DOHH2 (cell line): Measurements from ENCODE around the gene VILL.

Experiments
- H3F3A ChIP-seq: fragments of 200-600 bp; sonication (generic), shearing (Covaris generic); 2 replicates; pipeline ENCODE4 v1.6.0; 2016; ENCODE audit warnings: antibody characterized with exemption, mild to moderate bottlenecking; ENCODE audit not compliant: control insufficient read depth, insufficient read depth
- H3K27ac ChIP-seq: fragments of 200-600 bp; sonication (generic); 2 replicates; pipeline ENCODE4 v1.5.1; 2014; ENCODE audit warnings: low read depth, mild to moderate bottlenecking, low read length, moderate library complexity
- H3K27me3 ChIP-seq: fragments of 200-600 bp; sonication (generic); 2 replicates; pipeline ENCODE4 v1.6.1; 2014; ENCODE audit warnings: mild to moderate bottlenecking, low read length, mixed read lengths; ENCODE audit not compliant: control insufficient read depth
- H3K36me3 ChIP-seq: fragments of 200-600 bp; sonication (generic); 2 replicates; pipeline ENCODE4 v1.6.1; 2014; ENCODE audit warnings: mild to moderate bottlenecking, low read length, moderate library complexity, mixed read lengths; ENCODE audit not compliant: control insufficient read depth
- H3K4me1 ChIP-seq: fragments of 200-600 bp; sonication (generic); 2 replicates; pipeline ENCODE4 v1.6.1; 2014; ENCODE audit warnings: mild to moderate bottlenecking, low read length, mixed read lengths; ENCODE audit not compliant: control insufficient read depth
- H3K4me2 ChIP-seq: fragments of 200-600 bp; sonication (generic); 2 replicates; pipeline ENCODE4 v1.6.0; 2014; ENCODE audit warnings: mild to moderate bottlenecking, low read length, moderate library complexity
- H3K4me3 ChIP-seq: fragments of 200-600 bp; sonication (generic); 2 replicates; pipeline ENCODE4 v1.5.1; 2014; ENCODE audit warnings: mild to moderate bottlenecking, low read length, mixed read lengths
- H3K79me2 ChIP-seq: fragments of 200-600 bp; sonication (generic); 2 replicates; pipeline ENCODE4 v1.6.1; 2014; ENCODE audit warnings: mild to moderate bottlenecking, low read length, mixed read lengths; ENCODE audit not compliant: control insufficient read depth
- H3K9me2 ChIP-seq: fragments of 200-600 bp; sonication (generic); replicated peaks from 2 replicates; pipeline ENCODE4 v1.6.1; 2014; ENCODE audit warnings: mild to moderate bottlenecking, low read length, mixed read lengths; ENCODE audit not compliant: control insufficient read depth
- H3K9me3 ChIP-seq: fragments of 200-600 bp; sonication (generic); 2 replicates; pipeline ENCODE4 v1.6.1; 2014; ENCODE audit warnings: antibody characterized with exemption, low read length, mixed read lengths; ENCODE audit not compliant: control insufficient read depth, insufficient read depth
- H4K20me1 ChIP-seq: fragments of 200-600 bp; sonication (generic); 2 replicates; pipeline ENCODE4 v1.6.0; 2014; ENCODE audit warnings: low read depth, mild to moderate bottlenecking, antibody characterized with exemption, low read length, moderate library complexity; ENCODE audit not compliant: control insufficient read depth, insufficient read depth
- CTCF ChIP-seq: fragments of 200-600 bp; sonication (generic); IDR thresholded peaks from one replicate; pipeline ENCODE4 v1.5.1; 2014; ENCODE audit warnings: antibody characterized with exemption, mild to moderate bottlenecking, low read depth, low read length; ENCODE audit not compliant: poor library complexity, severe bottlenecking
- EZH2phosphoT487 ChIP-seq: fragments of 200-600 bp; sonication (generic); IDR thresholded peaks from 2 replicates; pipeline ENCODE4 v1.6.1; 2017; ENCODE audit warnings: borderline replicate concordance, mild to moderate bottlenecking, antibody characterized with exemption, low read length, moderate library complexity, mixed read lengths

The VILL gene

DNA sequence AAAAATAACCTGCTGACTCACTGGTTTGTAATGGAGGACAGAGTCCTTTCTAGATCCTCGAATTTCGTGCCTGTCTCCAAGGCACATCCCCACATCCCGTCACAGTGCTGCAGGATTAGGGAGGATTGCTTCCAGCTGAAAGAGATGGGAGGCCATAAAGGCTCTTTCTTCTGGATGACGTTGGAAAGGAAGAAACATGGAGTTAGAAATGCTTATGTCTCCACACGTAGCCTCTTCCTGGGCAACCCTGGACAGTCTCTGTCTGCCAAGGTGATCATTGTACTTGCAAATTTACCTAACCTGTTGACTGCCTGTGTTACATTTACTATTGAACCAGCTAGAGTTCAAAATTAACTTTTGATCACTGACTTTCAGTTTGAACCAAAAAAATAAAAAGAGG is 27.6 kb upstream of the VILL start:
- Histone ChIP-seq H3K4me2 (no peak overlapping the region), H4K20me1 (no peaks in the 10 kb centered on the region), H3K27ac (no peak overlapping the region), H3K9me3 (no peaks in the 10 kb centered on the region), H3K36me3 (no peaks in the 10 kb centered on the region), H3F3A (no peaks in the 10 kb centered on the region), H3K79me2 (no peaks in the 10 kb centered on the region), H3K9me2 (no peaks in the 10 kb centered on the region), H3K4me3 (no peak overlapping the region), H3K4me1 (no peaks in the 10 kb centered on the region), H3K27me3 (peaks cover 19% of the 10 kb centered on the region)
- TF ChIP-seq CTCF, result no peak
- TF ChIP-seq EZH2phosphoT487, result no peak

DNA sequence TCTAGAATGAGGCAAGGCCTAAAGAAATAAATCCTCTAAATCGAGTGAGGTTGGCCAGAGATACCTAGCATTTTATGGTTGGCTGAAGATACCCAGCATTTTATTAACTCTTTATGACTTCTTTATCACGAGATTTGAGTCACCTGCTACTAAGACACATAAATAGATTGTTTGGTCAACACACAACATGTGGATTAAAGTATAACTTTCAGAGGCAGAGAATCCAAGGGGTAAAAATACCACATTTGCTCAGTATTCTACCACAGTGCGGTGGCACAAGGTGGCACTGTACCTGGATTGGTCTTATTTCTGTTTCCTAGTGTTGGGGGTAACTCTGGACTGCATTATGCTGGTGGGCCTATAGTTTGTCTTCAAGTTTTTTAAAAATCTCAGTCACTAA is 27.0 kb upstream of the VILL start:
- Histone ChIP-seq H4K20me1 (no peaks in the 10 kb centered on the region), H3K27ac (no peak overlapping the region), H3K27me3 (peaks cover 19% of the 10 kb centered on the region), H3K9me2 (no peaks in the 10 kb centered on the region), H3K36me3 (no peaks in the 10 kb centered on the region), H3K9me3 (no peaks in the 10 kb centered on the region), H3K79me2 (no peaks in the 10 kb centered on the region), H3F3A (no peaks in the 10 kb centered on the region), H3K4me2 (no peak overlapping the region), H3K4me1 (no peaks in the 10 kb centered on the region), H3K4me3 (no peak overlapping the region)
- no peak for TF ChIP-seq CTCF
- no peak for TF ChIP-seq EZH2phosphoT487

DNA sequence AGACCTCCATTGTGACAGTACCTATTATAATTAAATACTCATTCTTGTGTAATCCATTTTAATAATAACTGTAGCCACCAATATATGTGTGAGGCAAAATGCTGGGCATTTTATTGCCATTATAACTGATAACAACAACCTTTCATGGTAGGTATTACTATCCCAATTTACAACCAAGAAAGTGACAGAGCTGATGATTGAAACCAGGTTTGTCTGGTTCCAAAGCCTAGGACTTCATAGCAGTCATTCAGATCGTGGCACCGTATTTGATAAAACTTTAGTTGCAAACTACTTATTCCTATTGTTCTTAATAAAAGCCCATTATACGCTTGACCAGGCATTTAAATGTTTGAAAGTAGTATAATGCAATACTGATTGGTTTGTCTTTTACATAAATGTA is 26.4 kb upstream of the VILL start:
- Histone ChIP-seq H3K27me3 (peaks cover 19% of the 10 kb centered on the region), H3F3A (no peaks in the 10 kb centered on the region), H3K9me2 (no peaks in the 10 kb centered on the region), H3K4me2 (no peak overlapping the region), H3K4me1 (no peaks in the 10 kb centered on the region), H3K36me3 (no peaks in the 10 kb centered on the region), H4K20me1 (no peaks in the 10 kb centered on the region), H3K4me3 (no peak overlapping the region), H3K27ac (no peak overlapping the region), H3K79me2 (no peaks in the 10 kb centered on the region), H3K9me3 (no peaks in the 10 kb centered on the region)
- TF ChIP-seq EZH2phosphoT487, result no peak
- no peak for TF ChIP-seq CTCF

GRCh38 chr3:37964716-37965115 is 25.9 kb upstream of the VILL start:
- Histone ChIP-seq H3F3A (no peaks in the 10 kb centered on the region), H3K4me1 (no peaks in the 10 kb centered on the region), H3K4me2 (no peak overlapping the region), H3K27me3 (peaks cover 19% of the 10 kb centered on the region), H3K4me3 (no peak overlapping the region), H3K9me2 (no peaks in the 10 kb centered on the region), H3K36me3 (no peaks in the 10 kb centered on the region), H3K79me2 (no peaks in the 10 kb centered on the region), H3K9me3 (no peaks in the 10 kb centered on the region), H4K20me1 (no peaks in the 10 kb centered on the region), H3K27ac (no peak overlapping the region)
- TF ChIP-seq CTCF, result no peak
- TF ChIP-seq EZH2phosphoT487, result no peak
